AG10803 (cell line): ENCODE data around the gene AGBL1.

Experiments used
- DNase-seq: peaks from one replicate; pipeline ENCODE4 v3.0.0; 2010; ENCODE audit warnings: low read depth
- H3K4me3 ChIP-seq: 2 replicates; pipeline ENCODE4 v1.5.1; 2011; ENCODE audit warnings: mild to moderate bottlenecking, low read length, control low read depth
- TF ChIP-seq, protein P1 (sequence below): conservative IDR thresholded peaks from 2 replicates; pipeline ENCODE4 v1.5.1; 2011; ENCODE audit warnings: mild to moderate bottlenecking, low read length, control low read depth, inconsistent platforms

AGBL1 gene

DNA sequence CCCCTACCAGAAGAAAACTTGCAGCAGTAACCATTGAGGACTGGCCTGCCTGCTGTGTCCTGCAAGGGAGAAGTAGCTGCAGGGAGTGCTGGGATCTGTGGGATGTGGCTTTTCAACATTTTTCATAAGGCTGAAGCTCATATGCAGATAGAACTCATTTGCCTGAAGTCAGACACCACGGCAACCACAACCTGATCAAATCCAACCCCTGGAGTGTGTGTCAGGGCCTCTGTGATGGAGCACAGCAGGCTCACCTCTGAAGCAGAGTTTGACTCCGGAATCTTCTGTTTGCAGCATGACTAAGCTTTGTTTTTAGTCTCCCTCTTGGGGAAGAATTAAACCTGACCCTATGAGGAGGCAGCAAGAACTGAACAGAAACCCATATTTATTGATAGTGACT, 508.7 kb downstream of the AGBL1 start:
- H3K4me3 ChIP-seq, result no peak overlapping the region
- TF ChIP-seq, protein P1, sequence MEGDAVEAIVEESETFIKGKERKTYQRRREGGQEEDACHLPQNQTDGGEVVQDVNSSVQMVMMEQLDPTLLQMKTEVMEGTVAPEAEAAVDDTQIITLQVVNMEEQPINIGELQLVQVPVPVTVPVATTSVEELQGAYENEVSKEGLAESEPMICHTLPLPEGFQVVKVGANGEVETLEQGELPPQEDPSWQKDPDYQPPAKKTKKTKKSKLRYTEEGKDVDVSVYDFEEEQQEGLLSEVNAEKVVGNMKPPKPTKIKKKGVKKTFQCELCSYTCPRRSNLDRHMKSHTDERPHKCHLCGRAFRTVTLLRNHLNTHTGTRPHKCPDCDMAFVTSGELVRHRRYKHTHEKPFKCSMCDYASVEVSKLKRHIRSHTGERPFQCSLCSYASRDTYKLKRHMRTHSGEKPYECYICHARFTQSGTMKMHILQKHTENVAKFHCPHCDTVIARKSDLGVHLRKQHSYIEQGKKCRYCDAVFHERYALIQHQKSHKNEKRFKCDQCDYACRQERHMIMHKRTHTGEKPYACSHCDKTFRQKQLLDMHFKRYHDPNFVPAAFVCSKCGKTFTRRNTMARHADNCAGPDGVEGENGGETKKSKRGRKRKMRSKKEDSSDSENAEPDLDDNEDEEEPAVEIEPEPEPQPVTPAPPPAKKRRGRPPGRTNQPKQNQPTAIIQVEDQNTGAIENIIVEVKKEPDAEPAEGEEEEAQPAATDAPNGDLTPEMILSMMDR, result no peak
- no peak for DNase-seq

DNA sequence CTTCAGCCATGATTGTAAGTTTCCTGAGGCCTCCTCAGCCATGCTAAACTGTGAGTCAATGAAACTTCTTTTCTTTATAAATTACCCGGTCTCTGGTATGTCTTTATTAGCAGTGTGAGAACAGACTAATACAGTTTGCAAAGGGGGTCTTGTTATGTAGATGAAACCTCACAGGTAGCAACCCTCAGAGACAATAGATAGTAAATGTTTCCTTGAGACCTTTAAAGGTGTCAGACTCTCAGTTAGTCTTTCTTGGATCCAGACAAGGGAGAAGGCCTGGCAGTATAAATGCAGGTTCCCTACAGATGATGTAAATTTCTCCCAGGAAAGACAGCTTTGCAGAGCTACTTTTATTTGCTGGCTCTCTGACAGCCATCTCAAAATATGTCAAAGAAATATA, 510.8 kb downstream of the AGBL1 start:
- no peak for DNase-seq
- H3K4me3 ChIP-seq, result no peak overlapping the region
- TF ChIP-seq, protein P1, result no peak

DNA sequence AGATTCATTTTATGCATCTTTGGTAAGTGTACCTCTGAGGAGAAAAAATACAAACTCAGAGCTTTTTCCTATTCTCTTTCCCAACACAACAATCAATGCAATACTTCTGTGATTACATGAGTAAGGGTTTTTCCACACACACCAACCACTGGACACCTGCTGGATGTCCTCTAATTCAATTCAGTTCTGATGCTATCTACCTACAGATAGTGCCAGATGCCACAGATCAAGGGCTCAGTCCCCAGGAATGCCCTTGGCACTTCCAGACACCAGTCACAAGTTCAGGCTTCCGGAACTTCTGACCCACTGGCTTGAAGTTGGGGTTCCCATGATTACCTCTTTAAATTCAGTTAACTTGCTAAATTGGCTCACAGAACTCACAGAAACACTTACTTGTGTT, 511.5 kb downstream of the AGBL1 start:
- no peak for DNase-seq
- TF ChIP-seq, protein P1, result no peak
- no peak overlapping the region for H3K4me3 ChIP-seq

DNA sequence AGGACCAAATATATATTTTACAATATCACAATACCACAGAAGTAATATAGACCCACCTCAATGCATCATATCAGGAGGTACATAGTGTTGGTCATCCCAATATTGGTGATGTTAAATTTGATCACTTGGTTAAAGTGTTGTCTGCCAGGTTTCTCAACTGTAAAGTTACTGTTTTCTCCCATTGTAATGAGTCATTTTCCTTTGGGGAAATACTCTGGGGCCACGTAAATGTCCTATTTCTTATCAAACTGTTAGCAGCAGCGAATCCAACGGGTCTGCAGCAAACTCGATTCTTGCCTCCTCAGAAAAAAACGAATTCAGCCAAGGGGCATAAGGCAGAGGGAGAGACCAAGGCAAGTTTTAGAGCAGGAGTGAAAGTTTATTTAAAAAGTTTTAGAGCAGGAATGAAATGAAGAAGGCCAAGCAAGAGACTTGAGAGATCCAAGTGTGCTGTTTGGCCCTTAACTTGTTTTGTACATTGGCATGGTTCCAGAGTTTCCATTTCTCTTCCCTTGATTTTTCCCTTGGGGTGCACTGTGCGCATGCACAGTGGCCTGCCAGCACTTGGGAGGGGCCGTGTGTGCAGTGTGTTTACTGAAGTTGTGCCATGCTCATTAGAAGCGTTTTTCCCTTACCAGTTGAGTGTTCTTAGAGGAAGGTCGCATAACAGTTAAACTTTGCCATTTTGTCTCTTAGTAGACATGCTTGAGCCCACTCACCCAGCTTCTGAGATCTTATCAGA, 512.5 kb downstream of the AGBL1 start:
- no peak for DNase-seq
- TF ChIP-seq, protein P1, result no peak
- H3K4me3 ChIP-seq, result no peak overlapping the region

DNA sequence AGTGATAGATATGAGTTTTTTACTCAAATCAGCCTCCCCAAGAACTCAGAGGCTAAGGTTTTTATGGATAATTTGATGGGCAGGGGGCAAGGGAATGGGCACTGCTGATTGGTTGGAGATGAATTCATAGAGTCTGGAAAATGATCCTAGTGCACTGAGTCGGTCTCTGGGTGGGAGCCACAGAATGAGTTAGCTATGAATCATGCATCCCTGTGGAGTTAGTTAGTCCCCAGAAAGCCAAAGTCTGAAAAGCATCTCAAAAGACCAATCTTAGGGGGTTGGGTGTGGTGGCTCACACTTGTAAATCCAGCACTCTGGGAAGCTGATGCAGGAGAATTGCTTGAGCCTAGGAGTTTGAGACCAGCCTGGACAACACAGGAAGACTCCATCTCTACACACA, 516.1 kb downstream of the AGBL1 start:
- TF ChIP-seq, protein P1, result no peak
- no peak for DNase-seq
- no peak overlapping the region for H3K4me3 ChIP-seq

DNA sequence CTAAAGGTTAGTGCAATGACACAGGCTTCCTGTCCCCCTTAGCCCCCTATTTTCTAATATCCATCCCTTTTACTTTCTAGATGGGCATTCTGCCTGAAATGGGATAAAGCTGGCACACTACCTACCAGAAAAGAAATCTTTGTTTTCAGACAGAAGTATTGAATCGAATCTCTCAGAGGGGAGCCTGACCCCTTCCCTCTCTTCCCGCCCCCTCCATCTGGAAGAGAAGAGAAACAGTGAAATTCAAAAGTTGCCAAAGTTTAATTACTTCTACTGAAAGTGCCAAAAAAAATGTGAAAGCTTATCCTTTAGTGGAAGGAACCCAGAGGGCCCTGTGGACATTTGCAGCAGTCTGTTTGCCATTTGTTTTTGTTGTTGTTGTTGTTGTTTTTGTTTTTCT, 523.8 kb downstream of the AGBL1 start:
- H3K4me3 ChIP-seq, result no peak overlapping the region

More for the DNA sequence above, 523.8 kb downstream of the AGBL1 start:
- no peak for DNase-seq
- TF ChIP-seq, protein P1, result no peak
